DOHH2 (cell line): ENCODE data around the gene ACSF3.

ENCODE experiments used
- H3F3A ChIP-seq: fragments of 200-600 bp; sonication (generic), shearing (Covaris generic); 2 replicates; pipeline ENCODE4 v1.6.0; 2016; ENCODE audit warnings: antibody characterized with exemption, mild to moderate bottlenecking; ENCODE audit not compliant: control insufficient read depth, insufficient read depth
- H3K27ac ChIP-seq: fragments of 200-600 bp; sonication (generic); 2 replicates; pipeline ENCODE4 v1.5.1; 2014; ENCODE audit warnings: low read depth, mild to moderate bottlenecking, low read length, moderate library complexity
- H3K27me3 ChIP-seq: fragments of 200-600 bp; sonication (generic); 2 replicates; pipeline ENCODE4 v1.6.1; 2014; ENCODE audit warnings: mild to moderate bottlenecking, low read length, mixed read lengths; ENCODE audit not compliant: control insufficient read depth
- H3K36me3 ChIP-seq: fragments of 200-600 bp; sonication (generic); 2 replicates; pipeline ENCODE4 v1.6.1; 2014; ENCODE audit warnings: mild to moderate bottlenecking, low read length, moderate library complexity, mixed read lengths; ENCODE audit not compliant: control insufficient read depth
- H3K4me1 ChIP-seq: fragments of 200-600 bp; sonication (generic); 2 replicates; pipeline ENCODE4 v1.6.1; 2014; ENCODE audit warnings: mild to moderate bottlenecking, low read length, mixed read lengths; ENCODE audit not compliant: control insufficient read depth
- H3K4me2 ChIP-seq: fragments of 200-600 bp; sonication (generic); 2 replicates; pipeline ENCODE4 v1.6.0; 2014; ENCODE audit warnings: mild to moderate bottlenecking, low read length, moderate library complexity
- H3K4me3 ChIP-seq: fragments of 200-600 bp; sonication (generic); 2 replicates; pipeline ENCODE4 v1.5.1; 2014; ENCODE audit warnings: mild to moderate bottlenecking, low read length, mixed read lengths
- H3K79me2 ChIP-seq: fragments of 200-600 bp; sonication (generic); 2 replicates; pipeline ENCODE4 v1.6.1; 2014; ENCODE audit warnings: mild to moderate bottlenecking, low read length, mixed read lengths; ENCODE audit not compliant: control insufficient read depth
- H3K9me2 ChIP-seq: fragments of 200-600 bp; sonication (generic); replicated peaks from 2 replicates; pipeline ENCODE4 v1.6.1; 2014; ENCODE audit warnings: mild to moderate bottlenecking, low read length, mixed read lengths; ENCODE audit not compliant: control insufficient read depth
- H3K9me3 ChIP-seq: fragments of 200-600 bp; sonication (generic); 2 replicates; pipeline ENCODE4 v1.6.1; 2014; ENCODE audit warnings: antibody characterized with exemption, low read length, mixed read lengths; ENCODE audit not compliant: control insufficient read depth, insufficient read depth
- H4K20me1 ChIP-seq: fragments of 200-600 bp; sonication (generic); 2 replicates; pipeline ENCODE4 v1.6.0; 2014; ENCODE audit warnings: low read depth, mild to moderate bottlenecking, antibody characterized with exemption, low read length, moderate library complexity; ENCODE audit not compliant: control insufficient read depth, insufficient read depth
- CTCF ChIP-seq: fragments of 200-600 bp; sonication (generic); IDR thresholded peaks from one replicate; pipeline ENCODE4 v1.5.1; 2014; ENCODE audit warnings: antibody characterized with exemption, mild to moderate bottlenecking, low read depth, low read length; ENCODE audit not compliant: poor library complexity, severe bottlenecking
- EZH2phosphoT487 ChIP-seq: fragments of 200-600 bp; sonication (generic); IDR thresholded peaks from 2 replicates; pipeline ENCODE4 v1.6.1; 2017; ENCODE audit warnings: borderline replicate concordance, mild to moderate bottlenecking, antibody characterized with exemption, low read length, moderate library complexity, mixed read lengths

Gene ACSF3

GRCh38 chr16:89054261-89054661 is 39.4 kb upstream of the ACSF3 start:
- H3K27me3 ChIP-seq = no peaks in the 10 kb centered on the region
- no peak overlapping the region for H3K4me2 ChIP-seq

DNA sequence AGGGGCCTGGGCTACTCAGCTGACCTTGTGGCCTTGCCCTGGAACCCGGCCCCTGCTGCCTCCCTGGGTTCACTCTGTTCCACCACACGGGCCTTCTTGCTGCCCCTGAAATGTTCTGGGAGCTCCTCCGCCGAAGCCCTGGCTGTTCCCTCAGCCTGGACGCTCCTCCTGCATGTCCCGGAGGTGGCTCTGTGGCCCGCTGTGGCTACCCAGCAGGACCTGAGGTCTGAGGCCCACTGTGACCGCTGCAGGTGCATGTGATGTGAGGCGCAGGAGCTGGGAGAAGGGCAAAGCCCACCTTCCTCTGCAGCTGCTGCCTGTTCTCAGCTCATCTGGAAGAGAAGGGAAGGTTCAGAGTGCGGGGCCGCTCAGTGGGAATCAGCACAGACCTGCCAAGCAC is 38.9 kb upstream of the ACSF3 start:
- Histone ChIP-seq H3K79me2 (no peaks in the 10 kb centered on the region), H3K4me2 (no peak overlapping the region), H3K36me3 (no peaks in the 10 kb centered on the region), H3K4me3 (no peak overlapping the region), H3K4me1 (no peaks in the 10 kb centered on the region; the same call in 1 of the 2 replicates), H3K27ac (no peak overlapping the region), H3K27me3 (no peaks in the 10 kb centered on the region), H3K9me2 (no peaks in the 10 kb centered on the region), H3F3A (no peaks in the 10 kb centered on the region), H4K20me1 (no peaks in the 10 kb centered on the region), H3K9me3 (no peaks in the 10 kb centered on the region)
- TF ChIP-seq EZH2phosphoT487 (no peak), CTCF (no peak)

More at GRCh38 chr16:89054261-89054661, 39.4 kb upstream of the ACSF3 start:
- no peaks in the 10 kb centered on the region for H3K9me3 ChIP-seq
- H3F3A ChIP-seq = no peaks in the 10 kb centered on the region
- no peaks in the 10 kb centered on the region; the same call in 1 of the 2 replicates for H3K4me1 ChIP-seq
- no peaks in the 10 kb centered on the region for H3K79me2 ChIP-seq
- TF ChIP-seq CTCF = no peak
- TF ChIP-seq EZH2phosphoT487 = no peak
- no peak overlapping the region for H3K27ac ChIP-seq
- H4K20me1 ChIP-seq = no peaks in the 10 kb centered on the region
- no peaks in the 10 kb centered on the region for H3K9me2 ChIP-seq
- H3K4me3 ChIP-seq = no peak overlapping the region
- no peaks in the 10 kb centered on the region for H3K36me3 ChIP-seq

GRCh38 chr16:89055313-89055712 is 38.3 kb upstream of the ACSF3 start:
- Histone ChIP-seq H3K9me3 (no peaks in the 10 kb centered on the region), H3K4me2 (no peak overlapping the region), H3K27me3 (no peaks in the 10 kb centered on the region), H3K4me3 (no peak overlapping the region), H3F3A (peaks cover 6% of the 10 kb centered on the region), H3K4me1 (peaks cover 5% of the 10 kb centered on the region), H3K79me2 (no peaks in the 10 kb centered on the region), H3K27ac (no peak overlapping the region), H4K20me1 (no peaks in the 10 kb centered on the region), H3K9me2 (no peaks in the 10 kb centered on the region), H3K36me3 (no peaks in the 10 kb centered on the region)
- TF ChIP-seq EZH2phosphoT487 (no peak), CTCF (no peak)
